ENCODE results near the gene CDC42BPB.

DNA sequence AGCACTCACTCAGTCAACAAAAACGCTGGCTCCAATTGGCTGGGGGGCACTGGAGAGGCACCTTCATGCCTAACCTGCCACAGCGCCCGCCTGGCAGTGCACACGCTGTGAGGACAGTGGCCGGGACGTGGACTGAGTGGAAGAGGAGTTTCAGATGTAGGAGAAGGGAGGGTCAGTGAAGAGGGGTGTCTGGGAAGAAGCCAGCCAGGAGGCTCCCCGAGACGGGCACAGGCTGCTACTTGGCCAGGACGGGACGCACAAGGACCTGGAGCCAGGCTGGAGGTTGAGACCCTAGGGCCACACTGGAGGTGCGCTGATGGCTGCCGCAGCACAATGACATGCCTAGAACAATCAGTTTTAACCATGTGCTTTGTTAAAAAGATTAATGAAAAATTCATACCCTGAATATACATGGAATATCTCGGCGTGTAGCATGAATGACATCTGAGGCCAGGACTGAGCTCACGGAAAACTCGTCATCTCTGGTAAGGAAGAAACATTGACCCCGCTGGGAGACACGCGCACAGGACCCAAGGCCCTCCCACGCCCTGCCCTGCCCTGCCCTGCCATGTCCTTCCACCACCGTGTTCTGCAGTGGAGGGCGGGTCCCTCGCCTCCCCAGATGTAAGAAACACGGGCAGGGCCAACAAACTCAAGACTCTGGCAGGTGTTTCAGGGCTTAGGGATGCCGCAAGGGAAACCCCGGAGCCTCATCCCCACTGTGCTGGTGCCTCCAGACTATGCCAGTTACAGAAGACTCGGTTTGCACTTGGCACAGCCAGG, 109.8 kb downstream of the CDC42BPB start:
- TF ChIP-seq, protein P1, sequence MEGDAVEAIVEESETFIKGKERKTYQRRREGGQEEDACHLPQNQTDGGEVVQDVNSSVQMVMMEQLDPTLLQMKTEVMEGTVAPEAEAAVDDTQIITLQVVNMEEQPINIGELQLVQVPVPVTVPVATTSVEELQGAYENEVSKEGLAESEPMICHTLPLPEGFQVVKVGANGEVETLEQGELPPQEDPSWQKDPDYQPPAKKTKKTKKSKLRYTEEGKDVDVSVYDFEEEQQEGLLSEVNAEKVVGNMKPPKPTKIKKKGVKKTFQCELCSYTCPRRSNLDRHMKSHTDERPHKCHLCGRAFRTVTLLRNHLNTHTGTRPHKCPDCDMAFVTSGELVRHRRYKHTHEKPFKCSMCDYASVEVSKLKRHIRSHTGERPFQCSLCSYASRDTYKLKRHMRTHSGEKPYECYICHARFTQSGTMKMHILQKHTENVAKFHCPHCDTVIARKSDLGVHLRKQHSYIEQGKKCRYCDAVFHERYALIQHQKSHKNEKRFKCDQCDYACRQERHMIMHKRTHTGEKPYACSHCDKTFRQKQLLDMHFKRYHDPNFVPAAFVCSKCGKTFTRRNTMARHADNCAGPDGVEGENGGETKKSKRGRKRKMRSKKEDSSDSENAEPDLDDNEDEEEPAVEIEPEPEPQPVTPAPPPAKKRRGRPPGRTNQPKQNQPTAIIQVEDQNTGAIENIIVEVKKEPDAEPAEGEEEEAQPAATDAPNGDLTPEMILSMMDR (IDR thresholded peaks at IDR 0.05) = no peak
- TF ChIP-seq POLR2AphosphoS5 (IDR thresholded peaks at IDR 0.05) (no peak), EP300 (IDR thresholded peaks at IDR 0.05) (no peak), POLR2A (IDR thresholded peaks at IDR 0.05; ENCODE audit: low read depth) (no peak)

Measured in esophagus muscularis mucosa (tissue), 4 donors.